T-helper 22 cell (primary cell): ENCODE results near the gene ARHGEF12.

Experiments
- DNase-seq: peaks from one replicate; pipeline ENCODE4 v3.0.0-alpha.2; 2020; ENCODE audit warnings: low read depth

Gene ARHGEF12

GRCh38 chr11:120335908-120336640 lies at the start of gene ARHGEF12:
TSS of gene ARHGEF12 (plus strand) at chr11:120336413. CDS start at chr11:120337244, 831 bp downstream.
- DNase-seq, result peak; percentile 47

DNA sequence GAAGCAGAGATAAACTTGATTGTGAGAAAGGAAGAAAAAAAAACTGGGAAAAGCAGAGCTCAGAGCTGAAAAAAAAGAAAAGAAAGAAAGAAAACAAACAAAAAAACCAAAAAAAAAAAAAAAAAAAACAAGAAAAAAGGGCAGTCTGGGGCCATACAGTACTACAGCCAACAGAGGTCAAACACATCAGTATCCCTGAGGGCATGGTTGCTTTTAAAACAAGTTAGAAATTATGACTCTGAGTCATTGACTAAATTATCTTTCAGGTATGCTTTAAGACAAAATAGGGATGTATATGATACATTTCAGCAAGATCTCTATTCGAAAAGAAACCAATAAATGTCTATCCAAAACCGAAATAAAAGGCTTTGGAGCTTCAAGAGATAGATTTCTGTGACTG lies 48.2 kb upstream of the ARHGEF12 start:
- no peak for DNase-seq

- DNase-seq, result no peak
Observed at GRCh38 chr11:120289426-120289825, 46.8 kb upstream of the ARHGEF12 start.

DNA sequence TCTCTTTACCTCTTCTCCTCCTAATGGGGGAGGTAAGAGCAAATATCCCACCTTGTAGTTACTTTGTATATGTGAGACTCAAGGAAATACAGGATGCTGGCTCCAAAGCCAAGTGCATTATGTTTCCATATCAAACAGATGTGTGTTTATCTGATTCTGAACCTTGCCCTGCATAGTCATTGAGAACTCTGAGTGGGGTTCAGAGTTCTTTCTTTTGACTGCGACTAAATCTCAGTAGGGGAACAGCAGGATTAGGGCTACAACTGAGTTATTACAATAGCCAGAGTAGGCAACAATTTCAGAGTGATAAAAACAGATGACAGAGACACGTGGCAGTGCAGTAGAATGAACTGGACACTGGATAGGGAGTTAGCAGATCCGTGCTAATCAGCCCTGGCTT lies 45.3 kb upstream of the ARHGEF12 start:
- no peak for DNase-seq

DNA sequence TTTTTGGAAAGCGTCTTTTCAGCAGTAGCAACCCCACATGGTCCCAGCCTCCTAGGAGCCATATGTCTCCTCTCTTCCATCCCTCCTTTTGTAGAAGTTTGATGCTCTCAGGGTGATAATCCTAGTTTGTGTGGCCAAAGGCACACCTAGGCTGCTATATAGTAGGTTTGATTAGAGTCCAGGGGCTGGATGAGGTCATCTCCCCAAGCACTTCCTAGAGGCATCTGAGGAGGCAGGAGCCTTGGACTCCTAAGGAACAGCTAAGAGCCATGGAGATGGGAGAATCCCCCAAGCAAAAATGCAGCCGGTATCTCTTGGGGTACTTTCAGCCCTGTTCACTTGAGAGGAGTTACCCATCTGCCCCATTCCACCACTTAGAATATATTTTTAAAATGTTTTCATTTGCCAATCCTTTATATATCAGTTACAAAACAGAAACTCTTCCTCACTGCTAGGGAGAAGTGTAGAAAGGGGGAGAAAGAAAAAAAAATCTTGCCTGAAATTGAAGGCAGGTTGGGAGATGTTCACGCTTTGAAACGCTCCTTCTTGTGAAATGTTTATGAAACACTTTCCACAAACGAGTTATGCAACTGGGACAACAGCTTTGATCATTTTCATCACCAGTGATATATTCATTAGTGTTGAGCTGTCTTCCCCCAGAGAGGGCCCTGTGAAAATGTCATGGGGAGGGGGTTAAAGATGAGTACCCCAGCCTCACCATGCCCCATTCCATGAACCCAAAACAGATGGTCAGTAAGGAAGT lies 43.0 kb upstream of the ARHGEF12 start:
- no peak for DNase-seq

DNA sequence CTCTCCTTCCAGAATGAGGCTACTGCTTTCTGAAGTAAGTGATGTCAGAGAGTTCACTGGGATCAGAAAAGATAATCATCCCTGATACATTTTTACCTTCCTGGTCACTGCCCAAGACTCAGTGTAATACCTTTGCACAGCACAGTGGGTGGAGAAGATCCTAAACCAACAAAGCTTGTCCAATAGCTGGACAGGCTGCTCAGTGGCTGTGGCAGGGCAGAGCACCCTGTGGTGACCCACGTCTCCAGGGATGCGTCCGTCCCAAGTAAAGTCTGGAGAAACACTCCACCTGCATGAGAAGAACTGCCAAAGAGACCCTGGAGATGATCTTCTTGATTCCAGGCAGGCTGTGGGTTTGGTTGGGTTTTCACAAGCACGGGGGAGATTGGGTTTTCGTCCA lies 42.1 kb upstream of the ARHGEF12 start:
- no peak for DNase-seq

- DNase-seq, result no peak
Observed at GRCh38 chr11:120295099-120295498, 41.1 kb upstream of the ARHGEF12 start.

- no peak for DNase-seq
Observed at GRCh38 chr11:120296554-120296953, 39.7 kb upstream of the ARHGEF12 start.

GRCh38 chr11:120298461-120298860 lies 37.8 kb upstream of the ARHGEF12 start:
- no peak for DNase-seq

GRCh38 chr11:120302001-120302805 lies 34.0 kb upstream of the ARHGEF12 start:
- no peak for DNase-seq

- DNase-seq, result no peak
Observed at GRCh38 chr11:120303004-120303637, 33.1 kb upstream of the ARHGEF12 start.

DNA sequence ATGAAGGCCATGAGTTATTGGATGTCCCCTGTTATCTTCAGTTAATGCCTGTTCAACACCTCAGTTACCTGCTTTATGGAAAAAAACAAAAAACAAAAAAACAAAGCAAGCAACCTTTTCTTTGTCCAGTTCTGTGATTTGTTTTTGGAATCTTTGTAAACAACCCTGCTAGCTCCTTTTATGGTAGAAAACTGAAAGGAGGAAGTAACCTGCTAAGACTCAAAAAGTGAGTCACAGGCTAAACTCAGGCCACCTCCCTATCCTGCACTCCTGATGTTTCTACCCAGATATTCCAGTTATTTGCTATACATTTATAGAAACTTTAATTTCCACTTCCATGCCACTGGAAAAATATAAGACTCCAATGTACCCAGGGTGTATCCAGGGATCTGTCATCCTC lies 31.7 kb upstream of the ARHGEF12 start:
- DNase-seq, result no peak

DNA sequence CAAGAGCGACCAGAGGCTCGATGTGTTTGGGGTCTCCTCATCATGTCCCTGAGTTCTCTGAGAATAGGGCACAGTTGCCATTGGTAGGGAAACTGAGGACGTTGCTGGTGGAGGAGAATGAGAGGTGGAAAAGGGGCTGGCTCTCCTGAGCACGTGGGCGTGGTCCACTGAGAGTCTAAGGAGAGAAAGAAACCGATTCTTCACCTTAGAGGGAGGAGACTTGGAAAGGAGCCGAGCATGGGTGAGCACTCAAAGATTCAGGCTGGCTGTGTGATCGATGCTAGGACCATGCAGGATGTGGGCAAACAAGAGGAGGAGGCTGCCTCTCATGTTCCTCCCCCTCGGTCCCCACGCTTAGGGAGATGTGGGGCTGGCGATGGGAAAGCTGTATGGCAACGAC lies 30.9 kb upstream of the ARHGEF12 start:
- DNase-seq, result no peak

DNA sequence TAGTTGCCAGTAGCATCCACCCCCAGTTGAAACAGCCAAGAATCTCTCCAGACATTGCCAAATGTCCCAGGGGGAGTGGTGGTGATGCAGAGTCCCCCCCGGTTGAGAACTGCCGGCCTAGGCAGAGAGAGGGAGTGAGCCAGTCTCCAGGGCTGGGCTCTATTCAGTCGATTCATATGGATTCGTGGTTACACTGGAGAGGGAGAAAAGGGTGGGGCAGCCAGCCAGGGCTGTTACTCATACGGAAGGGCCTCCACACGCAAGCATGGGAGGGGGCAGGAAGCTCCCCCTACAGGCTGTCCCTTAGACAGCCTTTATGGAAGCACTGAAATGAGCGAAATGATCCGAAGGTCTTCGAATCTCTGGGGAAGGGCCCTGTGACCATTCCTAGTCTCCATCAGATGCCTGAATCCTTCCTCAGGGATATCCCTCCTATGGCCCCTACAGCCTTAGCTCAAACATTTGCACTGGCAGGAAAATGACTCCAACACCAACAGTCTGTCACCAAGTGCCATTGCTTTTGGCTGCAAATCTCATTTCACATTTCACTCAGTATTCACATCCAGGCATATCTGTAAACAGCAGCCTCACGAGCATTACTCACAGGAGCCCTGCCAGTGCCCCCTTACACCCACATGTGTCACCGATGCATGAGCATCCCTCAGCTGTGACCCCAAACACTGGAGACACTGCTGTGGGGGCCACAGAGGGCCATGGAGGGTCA lies 29.5 kb upstream of the ARHGEF12 start:
- no peak for DNase-seq

DNA sequence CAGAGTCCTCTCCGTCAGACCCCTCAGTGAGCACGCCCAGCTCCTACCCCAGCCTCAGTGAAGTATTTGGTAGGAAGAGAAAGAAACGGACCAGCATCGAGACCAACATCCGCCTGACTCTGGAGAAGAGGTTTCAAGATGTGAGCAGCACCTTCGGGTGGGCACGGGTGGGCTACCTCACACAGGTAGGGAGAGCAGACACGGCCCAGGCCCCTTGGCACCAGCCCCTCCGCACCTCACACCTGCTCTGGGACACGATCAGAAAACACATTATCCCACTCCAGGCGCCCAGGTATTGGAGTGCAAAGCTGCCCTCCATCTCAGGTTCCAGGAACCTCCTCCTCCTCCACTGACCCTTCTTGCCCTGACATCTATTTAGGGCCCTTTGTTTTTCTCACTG lies 28.7 kb upstream of the ARHGEF12 start:
- no peak for DNase-seq

DNA sequence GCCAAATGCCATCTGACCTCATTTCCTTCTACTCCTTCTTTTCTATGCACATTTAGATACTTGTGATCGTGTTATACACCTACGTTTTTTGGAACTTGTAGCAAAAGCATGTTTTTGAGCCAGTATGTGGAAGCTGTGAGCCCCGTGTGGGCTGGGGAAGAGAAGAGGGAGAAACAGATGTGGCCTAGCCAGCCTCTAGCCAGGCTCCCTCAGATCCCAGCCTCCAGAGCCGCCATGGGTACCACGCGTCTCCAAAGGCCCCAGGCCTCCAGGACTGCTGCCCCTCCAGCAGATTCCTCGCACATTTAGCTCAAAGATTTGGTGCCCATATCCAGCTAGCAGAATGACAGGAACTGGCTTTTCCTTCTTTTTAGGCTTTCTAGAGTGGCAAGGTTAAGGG lies 28.1 kb upstream of the ARHGEF12 start:
- DNase-seq, result no peak

- no peak for DNase-seq
Observed at GRCh38 chr11:120310870-120311269, 25.3 kb upstream of the ARHGEF12 start.

DNA sequence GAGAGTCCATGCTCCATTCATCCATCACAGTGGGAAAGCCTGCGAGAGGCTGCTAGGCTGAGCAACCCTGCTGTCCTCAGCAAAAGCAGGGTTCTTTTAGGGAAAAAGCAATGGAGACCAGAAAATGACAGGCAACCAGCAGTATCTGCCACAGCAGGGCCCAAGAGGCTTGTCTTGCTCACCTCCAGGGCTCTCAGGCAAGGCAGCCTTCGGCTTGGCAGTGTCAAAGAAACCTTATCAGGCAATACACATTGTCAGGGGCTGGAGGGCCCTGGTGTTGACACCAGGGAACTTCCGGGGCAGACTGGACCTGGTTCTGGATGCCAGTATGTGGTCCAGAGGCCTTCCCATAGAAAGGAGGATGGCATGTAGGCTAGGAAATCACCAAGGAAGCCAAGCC lies 21.4 kb upstream of the ARHGEF12 start:
- no peak for DNase-seq

GRCh38 chr11:120316880-120317688 lies 19.1 kb upstream of the ARHGEF12 start:
- no peak for DNase-seq

- DNase-seq, result no peak
Observed at GRCh38 chr11:120317689-120318480, 18.3 kb upstream of the ARHGEF12 start.
